ENCODE results near the gene CSTF1. TPM values are rescaled to one million over a fixed set of nuclear protein-coding genes. Genes with fewer than 3 reads are reported as not detected.
"Not testable (repeated sequence)": the region's sequence is repeated elsewhere in the genome, so short reads cannot be mapped to it uniquely, and the experiment has no call there.

The CSTF1 gene
- total and polyA plus RNA-seq, 8 donors = 4.5 to 17.5 (median 14.2) TPM

GRCh38 chr20:56406910-56407309, 14.5 kb downstream of the CSTF1 start:
- Histone ChIP-seq H3K36me3 (peaks cover 0 to 55% (median 28%) of the 10 kb centered on the region in 3 donors), H3K9me3 (no peaks in the 10 kb centered on the region), H3K4me1 (no peaks in the 10 kb centered on the region), H3K27me3 (no peaks in the 10 kb centered on the region), H3K4me3 (no peak overlapping the region), H3K27ac (no peak overlapping the region)
- no peak for TF ChIP-seq CTCF (IDR thresholded peaks at IDR 0.05)
- 94% methylated on average over 3 of the region's 3 CpGs for WGBS, 2 donors
- intact Hi-C loops (cut with DNase I) = no loop called here
- DNase-seq (no peak), FAIRE-seq (no peak), ATAC-seq (no peak)

DNA sequence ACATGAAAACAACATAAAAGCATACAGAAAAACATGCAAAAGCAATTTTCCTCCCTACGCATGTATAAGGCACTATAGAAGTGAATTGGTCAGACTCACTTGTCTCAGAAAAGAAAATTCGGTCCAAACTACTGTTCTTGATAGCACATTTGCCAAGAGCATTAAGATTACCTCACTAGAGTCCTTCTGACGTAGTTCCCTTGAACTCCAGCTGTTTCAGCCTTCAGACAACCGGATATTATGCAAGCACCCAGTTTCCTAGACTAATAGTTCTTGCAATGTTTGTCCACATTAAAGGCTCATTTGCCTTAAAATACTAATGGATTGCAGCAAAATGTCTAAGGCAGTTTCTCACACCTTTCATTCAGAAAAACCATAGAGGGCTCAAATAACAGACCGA, 17.1 kb downstream of the CSTF1 start:
- DNase-seq (no peak), ATAC-seq (peak in 2 of 4 donors; percentile 32 to 66), FAIRE-seq (no peak)
- WGBS, 2 donors = 78 to 87% methylated on average over 5 of the region's 5 CpGs
- intact Hi-C loops (cut with DNase I) = no loop called here
- H3K4me3 ChIP-seq = no peak overlapping the region
- H3K9me3 ChIP-seq = no peaks in the 10 kb centered on the region
- H3K27ac ChIP-seq = no peak overlapping the region
- no peak for TF ChIP-seq CTCF (IDR thresholded peaks at IDR 0.05)
- H3K27me3 ChIP-seq = no peaks in the 10 kb centered on the region
- no peaks in the 10 kb centered on the region for H3K4me1 ChIP-seq
- H3K36me3 ChIP-seq = peaks cover 0 to 34% (median 20%) of the 10 kb centered on the region in 3 donors

- Histone ChIP-seq H3K27me3 (no peaks in the 10 kb centered on the region), H3K4me3 (no peak overlapping the region), H3K9me3 (no peaks in the 10 kb centered on the region), H3K27ac (no peak overlapping the region), H3K36me3 (peaks cover 0 to 32% (median 16%) of the 10 kb centered on the region in 3 donors), H3K4me1 (no peaks in the 10 kb centered on the region)
- no peak for DNase-seq
- intact Hi-C loops (cut with DNase I) = no loop called here
- 42 to 91% methylated on average over 1 of the region's 1 CpG for WGBS, 2 donors
- ATAC-seq = no peak
- TF ChIP-seq CTCF (IDR thresholded peaks at IDR 0.05) = no peak
- FAIRE-seq = no peak
Measured at GRCh38 chr20:56409956-56410355, 17.5 kb downstream of the CSTF1 start.

- DNase-seq; FAIRE-seq; H3K9me3 ChIP-seq; H3K4me1 ChIP-seq; ATAC-seq; H3K27me3 ChIP-seq; intact Hi-C loops (cut with DNase I); H3K4me3 ChIP-seq: not testable (repeated sequence)
- WGBS, 2 donors = 94 to 95% methylated on average over 7 of the region's 7 CpGs
- peaks cover 0 to 22% (median 9%) of the 10 kb centered on the region in 3 donors for H3K36me3 ChIP-seq
- H3K27ac ChIP-seq = peak overlapping the region in 2 of 4 donors; percentile 44 to 51
Measured at GRCh38 chr20:56411287-56411686, 18.8 kb downstream of the CSTF1 start.

- peak within 1 kb of the TSS in 1 of 4 donors; percentile 17 for H3K4me3 ChIP-seq
- FAIRE-seq (no peak), DNase-seq (no peak), ATAC-seq (peak in 3 of 4 donors; percentile 50 to 82 (median 81))
- no peaks in the 10 kb centered on the region for H3K9me3 ChIP-seq
- H3K27me3 ChIP-seq = no peaks in the 10 kb centered on the region
- peak within 1 kb of the TSS in 2 of 4 donors; percentile 44 to 51 for H3K27ac ChIP-seq
- peaks cover 0 to 18% (median 3%) of the 10 kb centered on the region in 3 donors for H3K36me3 ChIP-seq
- no peaks in the 10 kb centered on the region for H3K4me1 ChIP-seq
- intact Hi-C loops (cut with DNase I) = no loop called here
- WGBS, 2 donors = 70 to 78% methylated on average over 10 of the region's 10 CpGs
- no peak for TF ChIP-seq CTCF (IDR thresholded peaks at IDR 0.05)
Measured at GRCh38 chr20:56411759-56412472, 19.5 kb downstream of the CSTF1 start, which contains the start of gene CASS4. CASS4 (plus strand) TSS chr20:56412260; CDS start chr20:56412459, 199 bp downstream.
